ENCODE measurements around the gene CACNA1D. TPM values are rescaled to one million over a fixed set of nuclear protein-coding genes. Genes with fewer than 3 reads are reported as not detected.

Gene CACNA1D
- total RNA-seq, 2 donors from 2014 or later = 0.56 to 1.5 TPM

DNA sequence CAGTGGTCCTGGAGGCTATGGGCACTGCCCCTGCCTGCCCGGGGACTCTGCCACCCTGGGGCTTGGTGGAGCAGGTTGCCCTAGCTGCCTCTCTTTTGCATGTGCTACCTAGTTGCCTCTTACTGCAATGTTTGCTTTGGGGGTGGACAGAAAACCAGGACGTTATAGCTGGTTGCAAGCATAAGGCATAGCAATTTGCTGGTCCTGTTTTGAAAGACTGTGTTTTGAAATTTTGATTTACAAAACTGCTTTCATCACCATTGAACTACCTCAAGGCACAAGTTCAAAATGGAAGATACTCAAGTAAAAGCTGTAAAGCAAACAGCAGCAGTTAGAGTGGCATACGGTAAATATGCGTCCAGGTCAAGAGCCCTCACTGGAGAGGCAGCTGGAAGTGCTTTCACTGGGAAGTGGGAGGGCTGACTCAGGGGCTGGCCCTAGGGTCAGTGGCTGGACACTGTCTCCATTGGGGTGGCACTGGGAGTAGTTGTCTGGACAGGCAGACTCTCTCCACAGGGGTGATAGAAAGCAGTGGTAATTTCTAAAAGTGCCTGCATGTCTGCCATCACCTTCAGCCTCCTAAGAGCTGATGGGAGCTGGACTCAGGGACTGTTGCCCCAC is 213.7 kb downstream of the CACNA1D start:
- no peak for ATAC-seq (replicated peaks)
- Mint-ChIP-seq H3K4me3 (no peak overlapping the region), H3K36me3 (ENCODE audit: low read depth) (no peaks in the 10 kb centered on the region), H3K4me1 (peaks cover 5% of the 10 kb centered on the region), H3K27me3 (no peaks in the 10 kb centered on the region), H3K9me3 (no peaks in the 10 kb centered on the region), H3K27ac (no peak overlapping the region)

DNA sequence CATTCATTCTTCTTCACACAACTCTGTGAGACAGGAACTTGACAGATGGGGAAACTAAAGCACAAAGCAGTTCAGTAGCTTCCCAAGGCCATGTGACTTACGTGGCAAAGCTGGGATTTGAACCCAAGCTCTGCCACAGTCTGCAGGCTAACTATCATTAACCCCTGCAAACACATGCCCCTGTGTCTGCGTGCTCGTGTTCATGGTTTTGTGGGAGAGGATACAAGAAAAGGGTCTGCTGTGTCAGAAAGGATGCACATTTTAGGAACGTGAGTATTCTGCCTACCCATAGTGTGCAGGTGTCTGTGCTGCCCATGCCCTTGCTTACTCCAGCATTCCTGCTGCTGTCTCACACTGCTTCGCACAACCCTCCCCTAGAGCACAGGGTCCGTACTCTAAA is 214.8 kb downstream of the CACNA1D start:
- no peak overlapping the region for H3K27ac Mint-ChIP-seq
- H3K4me1 Mint-ChIP-seq = peaks cover 5% of the 10 kb centered on the region
- H3K9me3 Mint-ChIP-seq = no peaks in the 10 kb centered on the region
- ATAC-seq (replicated peaks) = no peak
- no peaks in the 10 kb centered on the region for H3K27me3 Mint-ChIP-seq
- H3K36me3 Mint-ChIP-seq (ENCODE audit: low read depth) = no peaks in the 10 kb centered on the region
- H3K4me3 Mint-ChIP-seq = no peak overlapping the region

DNA sequence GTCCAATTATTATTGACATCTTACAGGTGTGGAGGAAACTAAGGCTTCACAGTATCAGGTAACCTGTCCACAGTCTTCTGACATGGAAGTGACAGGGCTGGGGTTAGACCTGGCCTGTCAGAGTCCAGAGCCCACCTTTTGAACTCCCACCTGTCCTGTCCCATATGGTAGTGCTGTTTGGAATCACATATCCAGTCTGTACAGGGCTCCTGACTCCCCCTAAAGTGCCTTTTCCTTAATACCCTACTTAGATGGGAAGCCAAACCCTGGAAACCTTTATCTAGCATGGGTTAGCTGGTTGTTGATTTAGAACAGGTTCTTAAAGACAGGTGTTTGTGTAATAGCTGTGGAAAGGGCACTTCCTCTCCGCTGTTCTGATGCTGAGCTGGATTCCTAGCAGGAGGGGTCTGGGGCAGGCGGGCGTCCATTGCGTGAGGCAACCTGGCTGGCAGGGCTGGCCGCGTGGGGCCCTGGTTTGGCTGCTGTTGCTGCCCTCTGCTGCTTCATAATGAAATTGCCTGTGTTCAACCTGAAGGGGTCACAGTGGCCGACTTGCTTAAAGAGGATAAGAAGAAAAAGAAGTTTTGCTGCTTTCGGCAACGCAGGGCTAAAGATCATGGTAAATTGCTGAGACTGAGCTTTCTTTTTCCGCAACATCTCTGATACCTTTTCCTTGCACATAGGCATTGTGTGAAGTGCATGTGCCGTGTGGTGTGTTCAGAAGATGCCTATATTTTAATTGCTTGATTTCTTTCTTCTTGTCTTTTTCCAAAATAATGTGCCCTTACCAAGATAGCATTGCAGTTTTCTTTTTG is 215.7 kb downstream of the CACNA1D start:
- Mint-ChIP-seq H3K27ac (peak overlapping the region; percentile 11), H3K4me1 (peaks cover 5% of the 10 kb centered on the region), H3K27me3 (no peaks in the 10 kb centered on the region), H3K9me3 (no peaks in the 10 kb centered on the region), H3K36me3 (ENCODE audit: low read depth) (no peaks in the 10 kb centered on the region), H3K4me3 (no peak overlapping the region)
- ATAC-seq (replicated peaks) = peak; percentile 78

DNA sequence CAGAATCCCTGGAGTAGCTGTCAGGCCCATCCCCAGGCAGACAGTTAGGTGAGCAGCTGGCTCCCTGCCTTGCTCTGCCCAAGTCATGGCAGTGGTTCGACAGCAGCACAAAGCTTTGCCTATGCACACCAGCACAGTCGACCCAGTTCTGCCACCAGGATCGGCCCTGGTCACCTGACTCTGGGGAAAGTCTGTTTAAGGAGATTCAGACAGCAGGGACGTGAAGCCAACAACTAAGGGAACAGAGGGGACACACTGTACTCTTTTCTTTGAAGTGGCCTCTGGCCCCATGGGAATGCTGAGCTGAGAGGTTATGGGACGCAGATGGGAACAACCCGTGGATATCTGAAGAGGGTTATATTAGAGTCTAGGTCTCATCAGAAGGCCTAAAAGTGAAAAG is 217.0 kb downstream of the CACNA1D start:
- no peaks in the 10 kb centered on the region for H3K9me3 Mint-ChIP-seq
- H3K27ac Mint-ChIP-seq = no peak overlapping the region
- no peaks in the 10 kb centered on the region for H3K27me3 Mint-ChIP-seq
- peaks cover 5% of the 10 kb centered on the region for H3K4me1 Mint-ChIP-seq
- no peak overlapping the region for H3K4me3 Mint-ChIP-seq
- no peaks in the 10 kb centered on the region for H3K36me3 Mint-ChIP-seq (ENCODE audit: low read depth)
- no peak for ATAC-seq (replicated peaks)

DNA sequence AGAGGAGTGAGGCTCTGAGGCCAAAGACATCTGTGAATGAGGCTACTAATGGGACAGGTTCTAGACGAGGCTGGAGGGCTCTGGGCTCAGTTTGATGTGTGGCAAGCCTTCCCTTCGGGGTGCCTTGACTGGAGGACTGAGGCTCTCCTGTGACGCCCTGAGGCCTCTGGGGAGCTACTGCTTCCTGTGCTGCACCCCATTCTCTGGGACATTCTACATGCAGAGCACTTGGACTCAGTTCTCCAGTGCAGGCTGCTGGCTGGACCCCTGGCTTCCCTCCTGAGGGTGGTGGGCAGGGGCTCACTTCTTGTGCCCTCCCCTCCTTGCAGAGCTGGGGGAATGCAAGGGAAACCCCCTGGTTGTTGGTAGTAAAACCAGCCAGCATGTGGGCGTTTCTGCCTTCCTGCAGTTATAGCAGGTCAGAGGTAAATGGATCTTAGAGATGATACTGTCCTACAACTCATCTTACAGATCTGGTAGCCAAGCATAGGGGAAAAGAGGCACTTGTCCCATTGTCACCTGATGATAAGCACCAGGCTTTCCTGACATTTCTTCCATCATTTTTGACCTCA is 218.5 kb downstream of the CACNA1D start:
- H3K4me3 Mint-ChIP-seq = no peak overlapping the region
- H3K27ac Mint-ChIP-seq = no peak overlapping the region
- no peaks in the 10 kb centered on the region for H3K27me3 Mint-ChIP-seq
- peak; percentile 44 for ATAC-seq (replicated peaks)
- peaks cover 5% of the 10 kb centered on the region for H3K4me1 Mint-ChIP-seq
- H3K36me3 Mint-ChIP-seq (ENCODE audit: low read depth) = no peaks in the 10 kb centered on the region
- no peaks in the 10 kb centered on the region for H3K9me3 Mint-ChIP-seq

DNA sequence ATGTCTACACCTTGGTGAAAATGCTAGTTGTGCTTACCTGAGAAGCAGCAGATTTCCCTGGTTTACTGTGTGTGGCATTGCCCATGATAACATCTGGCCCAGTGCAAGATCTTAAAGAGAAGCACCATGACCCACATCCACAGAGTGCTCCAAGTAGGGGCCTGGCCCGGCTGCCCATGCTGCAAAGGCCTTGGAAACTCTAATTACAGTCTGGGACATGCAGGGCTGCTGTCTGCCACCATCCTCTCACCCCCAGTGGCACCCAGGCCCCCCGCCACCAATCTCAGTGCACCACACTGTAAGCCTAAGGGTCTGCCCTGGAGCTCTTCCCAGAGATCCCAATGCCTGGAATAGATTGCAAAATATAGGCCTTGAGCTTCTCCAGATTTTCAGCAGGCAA is 219.2 kb downstream of the CACNA1D start:
- H3K36me3 Mint-ChIP-seq (ENCODE audit: low read depth) = no peaks in the 10 kb centered on the region
- no peaks in the 10 kb centered on the region for H3K27me3 Mint-ChIP-seq
- no peaks in the 10 kb centered on the region for H3K9me3 Mint-ChIP-seq
- H3K27ac Mint-ChIP-seq = no peak overlapping the region
- peaks cover 5% of the 10 kb centered on the region for H3K4me1 Mint-ChIP-seq
- H3K4me3 Mint-ChIP-seq = no peak overlapping the region
- no peak for ATAC-seq (replicated peaks)

DNA sequence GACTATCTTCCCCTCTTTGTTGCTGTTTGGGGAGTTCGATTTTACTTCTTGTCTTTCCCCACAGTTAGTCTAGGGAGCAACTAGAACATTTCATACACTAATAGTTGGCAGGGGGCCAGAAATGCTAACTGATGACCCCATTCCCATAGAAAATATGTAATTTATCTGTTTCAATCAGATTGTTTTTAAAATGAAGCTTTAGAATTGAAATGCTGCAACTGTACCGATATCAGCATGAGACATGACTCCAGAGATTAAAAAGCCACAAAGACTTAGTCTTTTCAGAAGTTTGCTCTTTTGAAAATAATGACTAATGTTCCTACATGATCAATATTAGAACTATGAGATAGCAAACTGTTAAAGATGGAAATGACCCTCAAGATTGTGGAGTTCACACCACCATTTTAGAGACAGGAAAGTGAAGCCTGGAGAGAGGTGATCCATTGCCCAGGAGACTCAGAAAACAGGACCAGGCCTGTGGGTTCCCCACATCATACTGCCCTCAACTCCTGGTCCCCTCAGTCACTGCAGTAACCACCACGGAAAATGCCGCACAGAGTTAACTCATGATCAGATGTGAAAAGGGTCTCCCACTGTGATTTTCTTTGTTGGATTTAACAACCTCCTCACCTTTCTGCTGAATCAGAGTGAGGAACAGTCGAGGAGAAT is 221.5 kb downstream of the CACNA1D start:
- ATAC-seq (replicated peaks) = peak; percentile 24
- no peaks in the 10 kb centered on the region for H3K36me3 Mint-ChIP-seq (ENCODE audit: low read depth)
- no peaks in the 10 kb centered on the region for H3K4me1 Mint-ChIP-seq
- H3K9me3 Mint-ChIP-seq = no peaks in the 10 kb centered on the region
- no peak overlapping the region for H3K27ac Mint-ChIP-seq
- H3K4me3 Mint-ChIP-seq = no peak overlapping the region
- H3K27me3 Mint-ChIP-seq = peaks cover 3% of the 10 kb centered on the region

DNA sequence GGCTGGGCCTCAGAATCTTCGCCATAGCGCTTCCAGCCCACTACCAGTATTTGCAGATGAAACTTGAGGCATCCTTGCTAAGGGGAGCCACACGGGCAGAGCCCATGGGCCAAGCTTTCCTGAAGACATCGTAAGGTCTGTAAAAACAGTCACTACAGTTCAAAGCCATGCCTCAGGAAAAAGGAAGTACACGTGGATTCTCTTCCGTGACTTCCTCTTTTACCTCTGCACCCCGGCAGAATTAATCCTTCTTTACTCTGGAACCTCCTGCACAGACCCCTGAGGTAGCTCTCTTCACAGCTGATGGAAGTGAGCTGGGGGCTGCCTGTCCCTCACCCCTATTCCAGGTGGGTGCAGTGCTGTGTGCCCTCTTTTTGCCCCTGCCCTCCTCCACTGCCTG is 222.6 kb downstream of the CACNA1D start:
- Mint-ChIP-seq H3K27me3 (peaks cover 3% of the 10 kb centered on the region), H3K36me3 (ENCODE audit: low read depth) (no peaks in the 10 kb centered on the region), H3K4me3 (no peak overlapping the region), H3K27ac (no peak overlapping the region), H3K4me1 (no peaks in the 10 kb centered on the region), H3K9me3 (no peaks in the 10 kb centered on the region)
- no peak for ATAC-seq (replicated peaks)

DNA sequence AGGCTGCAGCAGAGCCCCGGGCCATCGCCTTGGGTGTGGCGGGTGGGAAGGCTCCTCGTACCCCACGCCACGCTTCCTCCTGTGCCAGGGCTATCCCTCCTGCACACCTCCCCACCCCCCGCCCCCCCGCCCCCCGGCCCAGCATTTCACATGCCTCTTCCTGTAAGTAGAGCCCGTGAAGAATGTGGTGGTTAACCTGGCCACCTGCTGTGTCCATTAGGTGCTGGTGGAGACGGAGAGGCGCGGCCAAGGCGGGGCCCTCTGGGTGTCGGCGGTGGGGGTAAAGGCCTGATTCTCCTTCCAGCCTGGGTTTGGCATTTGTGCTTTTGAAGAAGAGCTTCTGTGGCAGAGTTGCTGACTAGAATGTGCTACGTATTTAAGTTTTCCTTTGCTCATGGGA is 224.1 kb downstream of the CACNA1D start:
- H3K4me1 Mint-ChIP-seq = no peaks in the 10 kb centered on the region
- H3K4me3 Mint-ChIP-seq = no peak overlapping the region
- no peak for ATAC-seq (replicated peaks)
- no peaks in the 10 kb centered on the region for H3K36me3 Mint-ChIP-seq (ENCODE audit: low read depth)
- H3K27me3 Mint-ChIP-seq = peaks cover 3% of the 10 kb centered on the region
- no peaks in the 10 kb centered on the region for H3K9me3 Mint-ChIP-seq
- H3K27ac Mint-ChIP-seq = no peak overlapping the region

DNA sequence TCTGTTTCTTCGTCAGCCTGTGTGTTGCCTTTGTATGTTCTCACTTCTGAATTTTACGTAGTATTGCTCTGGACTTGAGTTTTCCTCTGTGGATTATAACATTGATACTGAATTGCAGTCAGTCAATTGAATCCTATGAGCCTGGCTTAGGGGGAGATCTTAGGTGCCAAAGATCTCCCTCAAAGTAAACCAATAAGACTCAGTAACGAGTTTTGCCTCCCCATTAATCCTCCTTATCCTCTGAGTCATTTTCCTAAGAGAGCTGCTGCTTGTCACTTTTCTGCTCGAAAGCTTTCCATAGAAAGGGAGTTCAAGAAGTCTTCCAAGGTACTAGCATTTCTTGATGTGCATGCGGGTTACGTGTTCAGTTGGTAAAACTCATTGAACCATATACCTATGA is 225.4 kb downstream of the CACNA1D start:
- Mint-ChIP-seq H3K4me3 (no peak overlapping the region), H3K4me1 (no peaks in the 10 kb centered on the region), H3K9me3 (no peaks in the 10 kb centered on the region), H3K27me3 (peaks cover 6% of the 10 kb centered on the region), H3K36me3 (ENCODE audit: low read depth) (no peaks in the 10 kb centered on the region), H3K27ac (no peak overlapping the region)
- no peak for ATAC-seq (replicated peaks)

DNA sequence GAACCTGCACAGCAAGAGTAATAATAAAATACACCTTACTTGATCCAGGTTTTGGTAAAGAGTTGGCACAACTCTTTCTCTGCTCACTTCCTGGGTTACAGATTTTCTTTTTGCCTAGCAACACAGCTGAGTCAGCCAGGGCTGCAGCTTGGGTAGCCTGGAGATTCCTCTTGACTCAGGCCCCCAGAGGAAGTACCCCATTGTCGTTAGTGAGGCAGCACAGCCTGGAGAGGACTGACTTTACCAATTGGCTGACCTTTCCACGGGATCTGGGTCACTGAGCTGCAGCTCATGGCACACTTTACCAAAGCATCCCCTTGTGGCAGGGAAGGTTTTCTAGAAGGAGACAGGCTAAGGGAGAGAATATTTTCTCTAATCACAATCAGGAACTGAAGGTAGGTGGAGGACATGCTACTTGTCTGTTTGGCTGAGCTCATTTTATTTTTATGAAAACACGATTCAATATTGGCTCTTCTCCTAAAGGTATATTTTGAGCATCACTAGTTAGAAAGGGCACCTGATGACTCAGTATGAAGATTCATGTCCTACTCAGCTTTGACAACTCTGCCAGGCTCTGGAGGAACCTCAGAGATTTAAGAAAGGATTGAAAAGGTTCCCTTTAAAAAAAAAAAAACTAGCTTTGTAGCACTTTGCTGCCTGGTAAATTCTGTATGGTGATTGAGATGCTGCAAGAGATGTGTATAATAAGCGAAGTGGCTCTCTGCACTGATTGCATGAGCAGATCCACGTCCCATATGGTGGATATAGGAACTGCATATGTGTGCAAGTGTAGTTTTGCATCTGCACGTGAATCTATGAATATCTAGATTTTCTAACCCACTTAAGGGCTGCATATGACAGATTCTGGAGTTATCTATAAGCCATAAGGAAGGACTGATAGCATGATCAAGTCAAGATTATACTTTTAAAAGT is 227.0 kb downstream of the CACNA1D start:
- Mint-ChIP-seq H3K27me3 (peaks cover 11% of the 10 kb centered on the region), H3K4me1 (no peaks in the 10 kb centered on the region), H3K36me3 (ENCODE audit: low read depth) (no peaks in the 10 kb centered on the region)

DNA sequence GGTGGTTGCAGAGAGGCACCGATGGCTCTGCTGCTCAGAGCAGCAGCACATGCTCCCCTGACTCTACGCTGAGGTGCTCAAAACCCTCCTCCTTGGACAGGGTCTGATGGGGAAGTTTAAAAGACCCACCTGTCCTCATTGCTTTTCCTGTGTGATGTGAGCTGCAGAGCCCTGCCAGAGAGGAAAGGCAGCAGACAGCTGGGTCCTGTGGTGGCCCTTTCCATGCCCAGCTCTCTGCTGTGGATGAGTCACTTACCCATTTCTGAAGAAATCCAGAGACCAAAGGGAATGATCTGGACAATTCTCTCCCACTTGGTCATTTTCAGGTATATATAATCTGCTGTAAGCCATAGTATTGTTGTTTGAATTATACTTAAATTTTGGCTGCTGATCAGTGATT is 230.2 kb downstream of the CACNA1D start:
- Mint-ChIP-seq H3K4me1 (no peaks in the 10 kb centered on the region), H3K36me3 (ENCODE audit: low read depth) (no peaks in the 10 kb centered on the region), H3K9me3 (no peaks in the 10 kb centered on the region), H3K27ac (no peak overlapping the region), H3K27me3 (peaks cover 22% of the 10 kb centered on the region), H3K4me3 (no peak overlapping the region)
- no peak for ATAC-seq (replicated peaks)

More for the DNA sequence above, 227.0 kb downstream of the CACNA1D start:
- H3K9me3 Mint-ChIP-seq = no peaks in the 10 kb centered on the region
- no peak overlapping the region for H3K27ac Mint-ChIP-seq
- H3K4me3 Mint-ChIP-seq = no peak overlapping the region
- peak; percentile 46 for ATAC-seq (replicated peaks)

DNA sequence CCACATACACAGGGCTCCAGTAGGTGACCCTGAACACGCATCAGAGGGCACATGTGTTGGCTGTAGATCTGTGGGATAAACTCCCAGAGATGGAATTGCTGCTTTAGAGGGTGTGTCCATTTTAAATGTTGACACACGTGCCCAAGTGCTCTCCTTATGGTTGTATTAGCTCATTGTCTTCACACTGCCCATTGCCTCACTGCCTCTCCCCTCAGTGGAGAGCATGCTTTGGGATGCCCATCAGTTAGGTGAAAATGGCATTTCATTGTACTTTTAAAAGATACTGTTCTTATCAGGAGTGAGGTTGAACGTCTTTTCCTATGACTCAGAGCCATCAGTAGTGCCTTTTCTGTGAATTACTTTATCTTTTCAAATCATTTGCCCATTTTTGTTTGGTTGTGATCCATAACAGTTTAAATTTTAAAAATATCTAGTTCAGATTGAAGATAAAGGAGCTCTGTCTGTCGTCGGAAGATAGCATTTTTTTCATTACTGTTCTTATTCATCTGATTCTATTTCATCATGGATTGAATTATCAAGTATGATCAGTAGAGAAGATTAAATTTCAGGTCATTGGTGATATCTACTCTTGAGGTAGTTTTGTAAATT is 231.1 kb downstream of the CACNA1D start:
- no peak for ATAC-seq (replicated peaks)
- Mint-ChIP-seq H3K4me1 (no peaks in the 10 kb centered on the region), H3K4me3 (no peak overlapping the region), H3K9me3 (no peaks in the 10 kb centered on the region), H3K36me3 (ENCODE audit: low read depth) (no peaks in the 10 kb centered on the region), H3K27me3 (peaks cover 22% of the 10 kb centered on the region), H3K27ac (no peak overlapping the region)

Data from activated T-helper 17 cell treated with anti-CD3 and anti-CD28 coated beads, Interleukin-2, amount 50 U/mL, for 72 hours (primary cell).